RWPE1 (cell line): ENCODE measurements around the gene QKI.

Experiments
- CTCF ChIA-PET: fragments of 350-600 bp; sonication (Branson Sonifier 250); formaldehyde crosslinking; extraction: SDS; loops from one replicate; lab custom pipeline; 2021; lab: Yijun Ruan, JAX
- POLR2A ChIA-PET: fragments of 400-600 bp; formaldehyde crosslinking; extraction: SDS; loops from one replicate; lab custom pipeline; 2020; ENCODE audit warnings: antibody characterized with exemption; ENCODE audit not compliant: low non-redundant PET; lab: Yijun Ruan, JAX
- DNase-seq: peaks from one replicate; pipeline ENCODE4 v3.0.0; 2012; ENCODE audit warnings: low spot score
- H3K27ac ChIP-seq: fragments of 450-650 bp; 2 replicates; pipeline ENCODE4 v1.5.1; 2017
- CTCF ChIP-seq: fragments of 450-650 bp; conservative IDR thresholded peaks from 2 replicates; pipeline ENCODE4 v1.5.1; 2017; ENCODE audit warnings: low read depth, mild to moderate bottlenecking

QKI gene

GRCh38 chr6:163539101-163539762 lies 124.7 kb downstream of the QKI start:
- no peak for TF ChIP-seq CTCF
- no peak overlapping the region for H3K27ac ChIP-seq
- ChIA-PET POLR2A (no interaction called here), CTCF (no interaction called here)
- DNase-seq = no peak

GRCh38 chr6:163543321-163543720 lies 128.8 kb downstream of the QKI start:
- no peak for TF ChIP-seq CTCF
- no peak overlapping the region for H3K27ac ChIP-seq
- POLR2A ChIA-PET = no interaction called here
- DNase-seq = no peak
- CTCF ChIA-PET = no interaction called here

- no peak for TF ChIP-seq CTCF
- CTCF ChIA-PET = interaction anchor here (0.6 kb wide), 1 partner anchor 57 kb away, joined by 4 read pairs; no protein-coding TSS in a partner anchor
- POLR2A ChIA-PET = no interaction called here
- no peak for DNase-seq
- H3K27ac ChIP-seq = no peak overlapping the region
These were observed 130.9 kb downstream of the QKI start for GRCh38 chr6:163545370-163545769.

GRCh38 chr6:163547287-163547686 lies 132.8 kb downstream of the QKI start:
- DNase-seq = no peak
- no peak overlapping the region for H3K27ac ChIP-seq
- CTCF ChIA-PET = no interaction called here
- POLR2A ChIA-PET = no interaction called here
- no peak for TF ChIP-seq CTCF

- POLR2A ChIA-PET = no interaction called here
- DNase-seq = no peak
- TF ChIP-seq CTCF = no peak
- CTCF ChIA-PET = no interaction called here
- H3K27ac ChIP-seq = no peak overlapping the region
These were observed 134.1 kb downstream of the QKI start for GRCh38 chr6:163548624-163549023.

GRCh38 chr6:163554032-163554431 lies 139.5 kb downstream of the QKI start:
- no peak overlapping the region for H3K27ac ChIP-seq
- DNase-seq = no peak
- POLR2A ChIA-PET = no interaction called here

More at GRCh38 chr6:163554032-163554431, 139.5 kb downstream of the QKI start:
- no peak for TF ChIP-seq CTCF
- CTCF ChIA-PET = interaction anchor here (0.5 to 0.6 kb wide), 2 partner anchors 42 to 123 kb away, joined by 3 to 4 read pairs; no protein-coding TSS in a partner anchor
